ENCODE results near the gene FOXP1. TPM values are rescaled to one million over a fixed set of nuclear protein-coding genes. Genes with fewer than 3 reads are reported as not detected.

Gene FOXP1
- total and polyA plus RNA-seq, 2 of the 8 experiments (the other 6 are each of a cell fraction or from before 2014, with no cell fraction given), result 13.9 to 25.4 TPM

GRCh38 chr3:71400986-71401451 lies 182.5 kb downstream of the FOXP1 start:
- Histone ChIP-seq H3K9me3 (ENCODE audit: insufficient read depth in 2 of 2, low read depth in 1 of 2, low read length in 1 of 2) (no peaks in the 10 kb centered on the region), H2BK15ac (ENCODE audit: low read length) (no peak overlapping the region), H2AFZ (ENCODE audit: low read length) (no peak overlapping the region), H2BK12ac (ENCODE audit: low read depth, low read length) (no peak overlapping the region), H4K8ac (ENCODE audit: extremely low read depth, insufficient read depth, low read length) (no peak overlapping the region), H4K91ac (replicated peaks; ENCODE audit: insufficient read length, low read length) (no peak overlapping the region), H3K23ac (ENCODE audit: insufficient read length) (no peak overlapping the region), H3K4me1 (replicated peaks in 1 of 4; ENCODE audit: control insufficient read depth in 3 of 4, insufficient read depth in 4 of 4, low read length in 3 of 4) (peaks cover 0 to 5% (median 0%) of the 10 kb centered on the region in 4 experiments; a peak in 1 of 7 replicates), H3K9ac (replicated peaks in 1 of 4; ENCODE audit: extremely low read depth in 1 of 4, low read depth in 3 of 4, low read length in 3 of 4) (no peak overlapping the region), H3K14ac (ENCODE audit: insufficient read length) (no peak overlapping the region), H4K20me1 (replicated peaks in 1 of 2; ENCODE audit: control insufficient read depth in 1 of 2, insufficient read depth in 2 of 2, low read length in 2 of 2) (no peaks in the 10 kb centered on the region), H3K36me3 (ENCODE audit: control insufficient read depth in 2 of 4, insufficient read depth in 4 of 4, low read length in 3 of 4) (no peaks in the 10 kb centered on the region), H3K27me3 (replicated peaks in 1 of 4; ENCODE audit: control insufficient read depth in 3 of 4, extremely low read depth in 1 of 4, insufficient read depth in 3 of 4, low read length in 3 of 4) (no peaks in the 10 kb centered on the region), H3K79me1 (ENCODE audit: low read depth, low read length) (no peaks in the 10 kb centered on the region), H3K79me2 (ENCODE audit: control insufficient read depth in 1 of 2, insufficient read depth in 2 of 2, low read length in 2 of 2) (no peaks in the 10 kb centered on the region), H3K4me2 (ENCODE audit: insufficient read depth in 1 of 2, low read depth in 2 of 2, low read length in 2 of 2) (no peak overlapping the region), H3K23me2 (ENCODE audit: low read depth, low read length) (no peaks in the 10 kb centered on the region), H3K4ac (replicated peaks; ENCODE audit: insufficient read length, low read depth, low read length) (no peak overlapping the region), H2BK5ac (ENCODE audit: low read depth, low read length) (no peak overlapping the region), H2BK120ac (replicated peaks; ENCODE audit: low read depth, low read length) (no peak overlapping the region), H2BK20ac (ENCODE audit: low read length) (no peak overlapping the region), H3K18ac (ENCODE audit: extremely low read depth, low read length) (no peak overlapping the region), H3K56ac (replicated peaks; ENCODE audit: insufficient read length, low read depth, low read length) (no peak overlapping the region), H3K4me3 (ENCODE audit: extremely low read depth in 1 of 4, insufficient read depth in 2 of 4, low read depth in 3 of 4, low read length in 4 of 4) (no peak overlapping the region), H3K27ac (ENCODE audit: low read depth, low read length) (no peak overlapping the region), H4K5ac (ENCODE audit: insufficient read length, low read depth, low read length) (no peak overlapping the region), H2AK5ac (ENCODE audit: low read depth, low read length) (no peak overlapping the region)
- POLR2A ChIA-PET (ENCODE audit: partially characterized antibody), result interaction anchor here (1.2 kb wide), 1 partner anchor 9 kb away, joined by 3 read pairs; no protein-coding TSS in a partner anchor
- CTCF ChIA-PET (ENCODE audit: partially characterized antibody), result interaction anchor here (1.0 kb wide), 1 partner anchor 76 kb away, joined by 3 read pairs; no protein-coding TSS in a partner anchor
- FAIRE-seq (no peak), DNase-seq (ENCODE audit: low read depth in 1 of 2, low spot score in 2 of 2) (no peak)
- 83% methylated on average over 6 of the region's 6 CpGs; no CpG with 5 or more reads in 1 of the 2 experiments for whole genome bisulfite sequencing, 2 experiments (ENCODE audit: extremely low coverage in 1 of 2, insufficient coverage in 1 of 2, insufficient read length in 1 of 2, insufficient replicate concordance in 2 of 2, low coverage in 1 of 2, low lambda C conversion rate in 2 of 2, missing lambda C conversion rate in 1 of 2)
- TF ChIP-seq TCF12 (IDR thresholded peaks at IDR 0.05; ENCODE audit: low read depth, low read length) (no peak), RAD21 (IDR thresholded peaks at IDR 0.05 in 1 of 2, conservative IDR thresholded peaks at IDR 0.05 in 1 of 2; ENCODE audit: low read depth in 2 of 2, low read length in 2 of 2) (no peak), MAFK (IDR thresholded peaks at IDR 0.05; ENCODE audit: low read depth, low read length) (no peak), BCL11A (IDR thresholded peaks at IDR 0.05; ENCODE audit: low read depth in 2 of 2, low read length in 2 of 2) (no peak), NANOG (IDR thresholded peaks at IDR 0.05; ENCODE audit: insufficient read depth, low read depth, low read length, poor library complexity, severe bottlenecking) (no peak), PHF8 (conservative IDR thresholded peaks at IDR 0.05; ENCODE audit: low read depth, low read length) (no peak), GTF2F1 (IDR thresholded peaks at IDR 0.05; ENCODE audit: borderline replicate concordance, low read depth, low read length) (no peak), CBX5 (IDR thresholded peaks at IDR 0.05; ENCODE audit: low read depth, low read length) (no peak), KDM5A (IDR thresholded peaks at IDR 0.05; ENCODE audit: low read length) (no peak), YY1 (IDR thresholded peaks at IDR 0.05; ENCODE audit: low read depth, low read length) (no peak), CHD1 (IDR thresholded peaks at IDR 0.05; ENCODE audit: low read depth, low read length) (no peak), SIX5 (IDR thresholded peaks at IDR 0.05; ENCODE audit: low read depth, low read length) (no peak)
- TF ChIP-seq, protein P1, sequence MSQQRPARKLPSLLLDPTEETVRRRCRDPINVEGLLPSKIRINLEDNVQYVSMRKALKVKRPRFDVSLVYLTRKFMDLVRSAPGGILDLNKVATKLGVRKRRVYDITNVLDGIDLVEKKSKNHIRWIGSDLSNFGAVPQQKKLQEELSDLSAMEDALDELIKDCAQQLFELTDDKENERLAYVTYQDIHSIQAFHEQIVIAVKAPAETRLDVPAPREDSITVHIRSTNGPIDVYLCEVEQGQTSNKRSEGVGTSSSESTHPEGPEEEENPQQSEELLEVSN (IDR thresholded peaks at IDR 0.05), result no peak

Data from H1 (cell line).